ENCODE results near the gene PCYT2. TPM values are rescaled to one million over a fixed set of nuclear protein-coding genes. Genes with fewer than 3 reads are reported as not detected.

Gene PCYT2
- total and polyA plus RNA-seq, 2 donors (not counting 3 experiments of a cell fraction or from before 2014, with no cell fraction given), result 52.0 to 57.1 TPM

- H3K36me3 ChIP-seq (ENCODE audit: control insufficient read depth in 2 of 2, extremely low read depth in 1 of 2, insufficient read depth in 2 of 2, low read length in 2 of 2), result peaks cover 17 to 52% of the 10 kb centered on the region in 2 experiments
- no TSS peak for BruUV-seq (replicated peaks)
- TF ChIP-seq JUN (IDR thresholded peaks at IDR 0.05; ENCODE audit: borderline replicate concordance, insufficient read depth, insufficient read length, low read depth) (no peak), EZH2 (IDR thresholded peaks at IDR 0.05; ENCODE audit: borderline replicate concordance, low read depth, low read length, severe bottlenecking) (no peak), CTCF (IDR thresholded peaks at IDR 0.05; ENCODE audit: extremely low read depth in 1 of 2, insufficient read depth in 1 of 2, low read depth in 1 of 2, low read length in 2 of 2) (no peak)
- TF ChIP-seq, protein P1, sequence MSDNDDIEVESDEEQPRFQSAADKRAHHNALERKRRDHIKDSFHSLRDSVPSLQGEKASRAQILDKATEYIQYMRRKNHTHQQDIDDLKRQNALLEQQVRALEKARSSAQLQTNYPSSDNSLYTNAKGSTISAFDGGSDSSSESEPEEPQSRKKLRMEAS (IDR thresholded peaks at IDR 0.05; ENCODE audit: insufficient read depth, insufficient read length), result no peak
- ChIA-PET CTCF (interaction anchor here (1.0 to 1.6 kb wide), 3 partner anchors 16 to 118 kb away, joined by 3 to 4 read pairs (median 3); no protein-coding TSS in a partner anchor), POLR2A (no interaction called here)
- no peak overlapping the region for H3K27ac ChIP-seq (ENCODE audit: insufficient read depth, low read depth, low read length)
- no peak overlapping the region for H3K4me3 ChIP-seq (replicated peaks in 1 of 3; ENCODE audit: insufficient read depth in 1 of 3, low read depth in 1 of 3, low read length in 3 of 3)
- no peak overlapping the region for H3K4me2 ChIP-seq (ENCODE audit: insufficient read depth, low read length)
- no peaks in the 10 kb centered on the region for H3K9me1 ChIP-seq (replicated peaks; ENCODE audit: control insufficient read depth, extremely low read depth, insufficient read depth, low read length)
- peaks cover 38% of the 10 kb centered on the region for H3K79me2 ChIP-seq (ENCODE audit: control insufficient read depth, insufficient read depth, low read length)
- no peak overlapping the region for H3K9ac ChIP-seq (replicated peaks; ENCODE audit: extremely low read depth, insufficient read depth, low read length)
- intact Hi-C loops (cut with micrococcal nuclease), result no loop called here
- H3K9me3 ChIP-seq (replicated peaks; ENCODE audit: control insufficient read depth, insufficient read depth, low read length), result no peaks in the 10 kb centered on the region
- no peak overlapping the region for H2AFZ ChIP-seq (ENCODE audit: low read depth, low read length)
- FAIRE-seq (no peak), DNase-seq (ENCODE audit: low read depth, low spot score) (no peak)
- H4K20me1 ChIP-seq (replicated peaks; ENCODE audit: control insufficient read depth, extremely low read depth, insufficient read depth, low read length), result no peaks in the 10 kb centered on the region
- H3K27me3 ChIP-seq (ENCODE audit: control insufficient read depth in 2 of 2, insufficient read depth in 2 of 2, low read length in 2 of 2), result no peaks in the 10 kb centered on the region
- no peaks in the 10 kb centered on the region for H3K4me1 ChIP-seq (ENCODE audit: control insufficient read depth, extremely low read depth, insufficient read depth, low read length)
- dilution Hi-C loops (cut with MboI; ENCODE audit: extremely low pct_ligation_motif_present, low sequenced_read_pairs), result no loop called here
Measured at GRCh38 chr17:81852237-81852636, 59.0 kb downstream of the PCYT2 start.

DNA sequence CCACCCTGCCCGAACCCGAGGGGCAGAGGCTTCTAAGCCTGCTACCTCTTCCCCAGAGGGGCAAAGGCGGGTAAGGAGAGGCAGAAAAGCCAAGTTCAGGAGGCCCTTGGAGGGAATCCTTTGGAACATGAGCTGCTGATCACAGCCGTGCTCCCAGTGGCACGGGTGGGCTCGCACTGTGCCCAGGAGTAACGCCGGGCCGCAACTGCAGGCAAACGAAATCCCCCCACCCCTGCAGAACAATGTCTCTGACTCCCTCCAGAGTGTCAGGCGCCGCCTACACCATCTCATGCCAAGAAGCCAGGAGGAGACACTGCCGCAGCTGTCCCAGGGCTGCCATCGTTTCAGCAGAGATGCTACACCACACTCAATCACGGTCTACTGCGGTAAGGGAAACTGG is 59.8 kb downstream of the PCYT2 start:
- TF ChIP-seq FOS (IDR thresholded peaks at IDR 0.05; ENCODE audit: borderline replicate concordance, insufficient read depth, low read length) (no peak), EZH2 (IDR thresholded peaks at IDR 0.05; ENCODE audit: borderline replicate concordance, low read depth, low read length, severe bottlenecking) (no peak), CTCF (IDR thresholded peaks at IDR 0.05; ENCODE audit: extremely low read depth in 1 of 2, insufficient read depth in 1 of 2, low read depth in 1 of 2, low read length in 2 of 2) (no peak), POLR2A (IDR thresholded peaks at IDR 0.05; ENCODE audit: low read depth, low read length) (no peak), POLR2AphosphoS5 (IDR thresholded peaks at IDR 0.05; ENCODE audit: insufficient read depth, low read depth, low read length) (no peak), GATA2 (IDR thresholded peaks at IDR 0.05; ENCODE audit: insufficient read depth, insufficient read length, low read depth, low read length) (no peak), JUN (IDR thresholded peaks at IDR 0.05; ENCODE audit: borderline replicate concordance, insufficient read depth, insufficient read length, low read depth) (no peak), MYC (IDR thresholded peaks at IDR 0.05; ENCODE audit: low read depth, low read length) (no peak)
- TF ChIP-seq, protein P1 (IDR thresholded peaks at IDR 0.05; ENCODE audit: insufficient read depth, insufficient read length), result no peak
- no peak for DNase-seq (ENCODE audit: low read depth, low spot score)
- ChIA-PET POLR2A (interaction anchor here (0.6 to 1.1 kb wide), 2 partner anchors 10 to 395 kb away, joined by 3 read pairs; no protein-coding TSS in a partner anchor), CTCF (interaction anchor here (1.0 kb wide), 1 partner anchor 117 kb away, joined by 3 read pairs; no protein-coding TSS in a partner anchor)
- no TSS peak for BruUV-seq (replicated peaks)
- H3K27ac ChIP-seq (ENCODE audit: insufficient read depth, low read depth, low read length), result no peak overlapping the region
- no peak overlapping the region for H3K9ac ChIP-seq (replicated peaks; ENCODE audit: extremely low read depth, insufficient read depth, low read length)
- H2AFZ ChIP-seq (ENCODE audit: low read depth, low read length), result no peak overlapping the region
- no peaks in the 10 kb centered on the region for H3K4me1 ChIP-seq (ENCODE audit: control insufficient read depth, extremely low read depth, insufficient read depth, low read length)
- H3K9me1 ChIP-seq (replicated peaks; ENCODE audit: control insufficient read depth, extremely low read depth, insufficient read depth, low read length), result no peaks in the 10 kb centered on the region
- no peaks in the 10 kb centered on the region for H3K9me3 ChIP-seq (replicated peaks; ENCODE audit: control insufficient read depth, insufficient read depth, low read length)
- dilution Hi-C loops (cut with MboI; ENCODE audit: extremely low pct_ligation_motif_present, low sequenced_read_pairs) (no loop called here), intact Hi-C loops (cut with micrococcal nuclease) (no loop called here)
- no peaks in the 10 kb centered on the region for H3K27me3 ChIP-seq (ENCODE audit: control insufficient read depth in 2 of 2, insufficient read depth in 2 of 2, low read length in 2 of 2)
- no peaks in the 10 kb centered on the region for H4K20me1 ChIP-seq (replicated peaks; ENCODE audit: control insufficient read depth, extremely low read depth, insufficient read depth, low read length)
- H3K4me2 ChIP-seq (ENCODE audit: insufficient read depth, low read length), result no peak overlapping the region
- peaks cover 20 to 60% of the 10 kb centered on the region in 2 experiments for H3K36me3 ChIP-seq (ENCODE audit: control insufficient read depth in 2 of 2, extremely low read depth in 1 of 2, insufficient read depth in 2 of 2, low read length in 2 of 2)
- no peak overlapping the region for H3K4me3 ChIP-seq (replicated peaks in 1 of 3; ENCODE audit: insufficient read depth in 1 of 3, low read depth in 1 of 3, low read length in 3 of 3)
- FAIRE-seq, result no peak
- peaks cover 34% of the 10 kb centered on the region for H3K79me2 ChIP-seq (ENCODE audit: control insufficient read depth, insufficient read depth, low read length)

Data from endothelial cell of umbilical vein (primary cell).